Kasumi-1 (cell line): ENCODE measurements around the gene RAB35.
A peak's percentile ranks its signal among the peaks of the same experiment; 100 is the strongest.

ENCODE experiments used
- DNase-seq, 2 experiments: peaks; one replicate each; lab custom pipeline; 2025; lab: John Stamatoyannopoulos, UW

The RAB35 gene

GRCh38 chr12:120103371-120103770, 13.2 kb downstream of the RAB35 start:
- DNase-seq = no peak

- no peak for DNase-seq
Observed at GRCh38 chr12:120103044-120103338, 13.6 kb downstream of the RAB35 start.

- DNase-seq = peak; percentile 32 to 48
Observed at GRCh38 chr12:120102189-120103043, 14.1 kb downstream of the RAB35 start.

- no peak for DNase-seq
Observed at GRCh38 chr12:120101617-120102016, 14.9 kb downstream of the RAB35 start.

- DNase-seq = no peak
Observed at GRCh38 chr12:120101182-120101581, 15.4 kb downstream of the RAB35 start.

GRCh38 chr12:120100630-120101029, 15.9 kb downstream of the RAB35 start:
- no peak for DNase-seq

GRCh38 chr12:120099738-120100137, 16.8 kb downstream of the RAB35 start:
- DNase-seq = no peak

- no peak for DNase-seq
Observed at GRCh38 chr12:120098756-120099470, 17.6 kb downstream of the RAB35 start.

- DNase-seq = no peak
Observed at GRCh38 chr12:120096671-120097202, 19.8 kb downstream of the RAB35 start.

GRCh38 chr12:120095736-120096135, 20.8 kb downstream of the RAB35 start:
- no peak for DNase-seq

- no peak for DNase-seq
Observed at GRCh38 chr12:120095331-120095730, 21.2 kb downstream of the RAB35 start.

- no peak for DNase-seq
Observed at GRCh38 chr12:120094485-120094884, 22.1 kb downstream of the RAB35 start.

- no peak for DNase-seq
Observed at GRCh38 chr12:120093592-120094355, 22.8 kb downstream of the RAB35 start.

- no peak for DNase-seq
Observed at GRCh38 chr12:120093336-120093591, 23.3 kb downstream of the RAB35 start.

- no peak for DNase-seq
Observed at GRCh38 chr12:120092551-120093335, 23.8 kb downstream of the RAB35 start.

GRCh38 chr12:120091371-120092090, 25.0 kb downstream of the RAB35 start:
- no peak for DNase-seq

- DNase-seq = no peak
Observed at GRCh38 chr12:120090626-120091295, 25.8 kb downstream of the RAB35 start.

- no peak for DNase-seq
Observed at GRCh38 chr12:120090206-120090605, 26.3 kb downstream of the RAB35 start.

- no peak for DNase-seq
Observed at GRCh38 chr12:120089796-120090195, 26.8 kb downstream of the RAB35 start.

GRCh38 chr12:120089105-120089504, 27.4 kb downstream of the RAB35 start:
- no peak for DNase-seq
